ENCODE results near the gene GCH1.
"Not testable (repeated sequence)": the region's sequence is repeated elsewhere in the genome, so short reads cannot be mapped to it uniquely, and the experiment has no call there.

The GCH1 gene

GRCh38 chr14:54908190-54908589 lies 5.6 kb upstream of the GCH1 start:
- no peak for DNase-seq (ENCODE audit: low spot score)

DNA sequence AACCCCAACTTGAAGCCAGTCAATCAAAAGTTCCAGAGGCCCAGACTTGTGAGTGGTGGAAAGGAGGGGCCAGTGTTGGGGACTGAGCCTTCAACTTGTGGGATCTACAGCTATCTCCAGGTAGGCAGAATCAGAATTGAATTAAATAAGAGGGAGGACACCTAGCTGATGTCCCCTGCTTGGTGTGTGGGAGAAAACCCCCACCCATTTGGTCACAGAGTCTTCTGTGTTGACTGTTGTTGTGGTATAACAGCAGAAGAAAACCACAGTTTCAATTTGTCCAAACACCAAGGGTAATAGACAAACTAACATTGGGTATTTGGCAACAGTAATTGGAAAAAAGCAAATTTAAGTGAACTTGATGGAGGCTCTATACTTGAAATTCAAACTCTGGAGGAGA lies 3.4 kb upstream of the GCH1 start:
- DNase-seq (ENCODE audit: low spot score): no peak

GRCh38 chr14:54902143-54902520 lies 494 bp downstream of the GCH1 start:
- peak; percentile 42 for DNase-seq (ENCODE audit: low spot score)

GRCh38 chr14:54901380-54902142 lies 1.1 kb downstream of the GCH1 start:
- no peak for DNase-seq (ENCODE audit: low spot score)

DNA sequence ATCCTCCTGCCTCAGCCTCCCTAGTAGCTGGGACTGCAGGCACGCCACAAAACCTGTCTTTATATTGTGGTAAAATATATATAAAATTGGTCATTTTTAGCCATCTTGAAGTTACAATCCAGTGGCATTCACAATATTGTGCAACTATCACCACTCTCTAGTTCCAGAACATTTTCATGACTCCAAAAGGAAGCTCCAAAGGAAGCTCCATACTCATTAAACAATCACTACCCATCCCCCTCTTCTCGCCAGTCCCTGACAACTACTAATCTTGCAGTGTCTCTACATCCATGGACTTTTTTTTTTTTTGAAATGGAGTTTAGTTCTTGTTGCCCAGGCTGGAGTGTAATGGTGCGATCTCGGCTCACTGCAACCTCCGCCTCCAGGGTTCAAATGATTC lies 3.1 kb downstream of the GCH1 start:
- no peak for DNase-seq (ENCODE audit: low spot score)

DNA sequence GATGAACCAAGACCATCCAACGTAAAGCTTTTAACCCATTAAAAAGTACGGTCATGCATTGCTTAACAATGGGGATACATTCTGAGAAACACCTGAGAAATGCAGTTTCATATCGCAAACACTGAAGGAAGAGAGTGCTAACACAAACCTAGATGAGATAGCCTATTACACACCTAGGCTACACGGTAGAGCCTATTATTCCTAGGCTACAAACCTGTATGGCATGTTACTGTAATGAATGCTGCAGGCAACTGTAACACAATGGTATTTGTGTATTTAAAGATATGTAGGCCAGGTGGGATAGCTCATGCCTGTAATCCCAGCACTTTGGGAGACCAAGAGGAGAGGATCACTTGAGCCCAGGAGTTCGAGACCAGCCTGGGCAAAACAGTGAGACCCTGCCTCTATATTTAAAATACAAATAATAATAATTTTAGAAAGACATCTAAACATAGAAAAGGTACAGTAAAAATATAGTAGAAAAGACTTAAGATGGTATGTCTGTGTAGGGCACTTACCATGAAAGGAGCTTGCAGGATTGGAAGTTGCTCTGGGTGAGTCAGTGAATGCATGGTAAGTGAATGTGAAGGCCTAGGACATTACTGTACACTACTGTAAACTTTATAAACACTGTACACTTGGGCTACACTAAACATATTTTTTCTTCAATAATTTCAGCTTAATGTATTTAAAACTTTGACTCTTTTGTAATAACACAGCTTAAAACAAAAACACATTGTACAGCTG lies 4.6 kb downstream of the GCH1 start:
- DNase-seq (ENCODE audit: low spot score): not testable (repeated sequence)

GRCh38 chr14:54895683-54896082 lies 6.9 kb downstream of the GCH1 start:
- DNase-seq (ENCODE audit: low spot score): no peak

GRCh38 chr14:54894995-54895394 lies 7.6 kb downstream of the GCH1 start:
- DNase-seq (ENCODE audit: low spot score): peak; percentile 21

GRCh38 chr14:54893151-54893760 lies 9.4 kb downstream of the GCH1 start:
- DNase-seq (ENCODE audit: low spot score): peak; percentile 38

GRCh38 chr14:54891471-54892245 lies 11.0 kb downstream of the GCH1 start:
- no peak for DNase-seq (ENCODE audit: low spot score)

- no peak for DNase-seq (ENCODE audit: low spot score)
Observed at GRCh38 chr14:54890788-54891187, 11.8 kb downstream of the GCH1 start.

GRCh38 chr14:54889919-54890318 lies 12.7 kb downstream of the GCH1 start:
- no peak for DNase-seq (ENCODE audit: low spot score)

GRCh38 chr14:54882521-54882920 lies 20.1 kb downstream of the GCH1 start:
- DNase-seq (ENCODE audit: low spot score): no peak

GRCh38 chr14:54881761-54882401 lies 20.7 kb downstream of the GCH1 start:
- no peak for DNase-seq (ENCODE audit: low spot score)

- peak; percentile 48 for DNase-seq (ENCODE audit: low spot score)
Observed at GRCh38 chr14:54881235-54881760, 21.3 kb downstream of the GCH1 start.

DNA sequence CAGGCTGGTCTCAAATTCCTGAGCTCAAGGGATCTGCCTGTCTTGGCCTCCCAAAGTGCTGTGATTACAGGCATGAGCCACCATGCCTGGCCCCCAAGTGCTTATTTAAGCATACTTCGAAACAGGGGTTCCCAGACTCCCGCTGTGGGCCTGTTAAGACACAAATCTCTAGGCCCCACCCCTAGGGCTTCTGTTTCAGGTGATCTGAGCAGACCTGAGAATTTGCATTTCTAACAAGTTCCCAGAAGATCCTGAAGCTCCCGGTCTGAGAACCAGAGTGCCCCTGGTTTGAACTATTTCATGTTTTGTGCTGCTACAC lies 25.0 kb downstream of the GCH1 start:
- no peak for DNase-seq (ENCODE audit: low spot score)

DNA sequence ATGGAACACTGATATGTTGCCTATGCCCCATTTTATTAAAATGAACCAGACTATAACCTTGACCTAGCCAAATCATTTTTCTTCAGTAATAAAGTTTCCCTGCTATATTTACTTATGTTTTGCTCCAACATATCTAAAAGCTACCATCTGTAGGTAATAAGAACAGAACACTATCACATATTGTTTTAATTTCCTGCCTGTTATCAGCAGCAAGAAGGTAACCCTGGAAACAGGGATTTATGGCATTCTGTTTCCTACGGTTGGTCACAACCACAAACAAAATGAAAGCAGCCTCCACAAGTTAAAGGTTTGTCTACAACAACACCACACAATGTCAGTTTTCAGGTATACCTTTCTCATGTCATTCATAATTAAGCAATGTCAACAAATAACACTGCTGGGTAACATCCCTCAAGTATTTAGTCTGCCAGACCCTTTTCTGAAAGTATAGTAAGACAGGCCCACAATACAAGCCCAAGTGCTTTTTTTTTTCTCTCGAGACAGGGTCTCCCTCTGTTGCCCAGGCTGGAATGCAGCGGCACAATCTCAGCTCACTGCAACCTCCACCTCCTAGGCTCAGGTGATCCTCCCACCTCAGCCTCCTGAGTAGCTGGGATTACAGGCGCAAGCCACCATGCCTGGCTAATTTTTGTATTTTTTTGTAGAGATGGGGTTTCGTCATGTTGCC lies 25.5 kb downstream of the GCH1 start:
- no peak for DNase-seq (ENCODE audit: low spot score)

DNA sequence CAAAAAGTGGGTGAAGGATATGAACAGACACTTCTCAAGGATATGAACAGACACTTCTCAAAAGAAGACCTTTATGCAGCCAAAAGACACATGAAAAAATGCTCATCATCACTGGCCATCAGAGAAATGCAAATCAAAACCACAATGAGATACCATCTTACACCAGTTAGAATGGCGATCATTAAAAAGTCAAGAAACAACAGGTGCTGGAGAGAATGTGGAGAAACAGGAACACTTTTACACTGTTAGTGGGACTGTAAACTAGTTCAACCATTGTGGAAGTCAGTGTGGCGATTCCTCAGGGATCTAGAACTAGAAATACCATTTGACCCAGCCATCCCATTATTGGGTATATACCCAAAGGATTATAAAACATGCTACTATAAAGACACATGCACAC lies 27.0 kb downstream of the GCH1 start:
- DNase-seq (ENCODE audit: low spot score): not testable (repeated sequence)

- not testable (repeated sequence) for DNase-seq (ENCODE audit: low spot score)
Observed at GRCh38 chr14:54870154-54871090, 32.2 kb downstream of the GCH1 start.

- DNase-seq (ENCODE audit: low spot score): peak; percentile 63
Observed at GRCh38 chr14:54867011-54867410, 35.6 kb downstream of the GCH1 start.

All from hepatic stellate cell (primary cell).